HL-60 (cell line): Measurements from ENCODE around the gene SLC25A10.
A peak's percentile ranks its signal among the peaks of the same experiment; 100 is the strongest.

Source experiments
- POLR2AphosphoS5 ChIP-seq: IDR thresholded peaks from 2 replicates; pipeline ENCODE4 v1.6.1; 2012; ENCODE audit warnings: low read depth
- TF ChIP-seq, protein P1 (sequence below): IDR thresholded peaks from one replicate; pipeline ENCODE4 v1.5.1; 2011; ENCODE audit warnings: low read length, control low read depth, inconsistent platforms; ENCODE audit not compliant: insufficient read depth

DNA sequence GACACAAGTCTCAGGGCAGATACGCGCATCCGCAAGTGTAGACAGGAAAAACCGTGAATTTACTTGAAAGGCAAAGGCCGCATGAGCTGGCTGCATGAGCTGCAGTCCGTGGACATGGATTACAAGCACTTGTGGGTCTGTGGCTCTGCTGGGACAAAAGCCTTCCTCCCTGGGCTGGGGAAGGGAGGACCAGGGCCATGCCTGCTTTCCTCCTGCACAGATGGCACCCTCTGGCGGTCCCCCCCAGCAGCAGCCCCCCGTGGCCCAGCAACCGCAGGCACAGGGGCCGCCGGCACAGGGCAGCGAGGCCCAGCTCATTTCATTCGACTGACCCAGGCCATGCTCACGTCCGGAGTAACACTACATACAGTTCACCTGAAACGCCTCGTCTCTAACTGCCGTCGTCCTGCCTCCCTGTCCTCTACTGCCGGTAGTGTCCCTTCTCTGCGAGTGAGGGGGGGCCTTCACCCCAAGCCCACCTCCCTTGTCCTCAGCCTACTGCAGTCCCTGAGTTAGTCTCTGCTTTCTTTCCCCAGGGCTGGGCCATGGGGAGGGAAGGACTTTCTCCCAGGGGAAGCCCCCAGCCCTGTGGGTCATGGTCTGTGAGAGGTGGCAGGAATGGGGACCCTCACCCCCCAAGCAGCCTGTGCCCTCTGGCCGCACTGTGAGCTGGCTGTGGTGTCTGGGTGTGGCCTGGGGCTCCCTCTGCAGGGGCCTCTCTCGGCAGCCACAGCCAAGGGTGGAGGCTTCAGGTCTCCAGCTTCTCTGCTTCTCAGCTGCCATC is 10.6 kb upstream of the SLC25A10 start:
- no peak; the same call in 1 of the 2 replicates for TF ChIP-seq POLR2AphosphoS5
- TF ChIP-seq, protein P1, sequence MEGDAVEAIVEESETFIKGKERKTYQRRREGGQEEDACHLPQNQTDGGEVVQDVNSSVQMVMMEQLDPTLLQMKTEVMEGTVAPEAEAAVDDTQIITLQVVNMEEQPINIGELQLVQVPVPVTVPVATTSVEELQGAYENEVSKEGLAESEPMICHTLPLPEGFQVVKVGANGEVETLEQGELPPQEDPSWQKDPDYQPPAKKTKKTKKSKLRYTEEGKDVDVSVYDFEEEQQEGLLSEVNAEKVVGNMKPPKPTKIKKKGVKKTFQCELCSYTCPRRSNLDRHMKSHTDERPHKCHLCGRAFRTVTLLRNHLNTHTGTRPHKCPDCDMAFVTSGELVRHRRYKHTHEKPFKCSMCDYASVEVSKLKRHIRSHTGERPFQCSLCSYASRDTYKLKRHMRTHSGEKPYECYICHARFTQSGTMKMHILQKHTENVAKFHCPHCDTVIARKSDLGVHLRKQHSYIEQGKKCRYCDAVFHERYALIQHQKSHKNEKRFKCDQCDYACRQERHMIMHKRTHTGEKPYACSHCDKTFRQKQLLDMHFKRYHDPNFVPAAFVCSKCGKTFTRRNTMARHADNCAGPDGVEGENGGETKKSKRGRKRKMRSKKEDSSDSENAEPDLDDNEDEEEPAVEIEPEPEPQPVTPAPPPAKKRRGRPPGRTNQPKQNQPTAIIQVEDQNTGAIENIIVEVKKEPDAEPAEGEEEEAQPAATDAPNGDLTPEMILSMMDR: peak; percentile 4
